Measurements from ENCODE around the gene SEMA5A.

SEMA5A gene

DNA sequence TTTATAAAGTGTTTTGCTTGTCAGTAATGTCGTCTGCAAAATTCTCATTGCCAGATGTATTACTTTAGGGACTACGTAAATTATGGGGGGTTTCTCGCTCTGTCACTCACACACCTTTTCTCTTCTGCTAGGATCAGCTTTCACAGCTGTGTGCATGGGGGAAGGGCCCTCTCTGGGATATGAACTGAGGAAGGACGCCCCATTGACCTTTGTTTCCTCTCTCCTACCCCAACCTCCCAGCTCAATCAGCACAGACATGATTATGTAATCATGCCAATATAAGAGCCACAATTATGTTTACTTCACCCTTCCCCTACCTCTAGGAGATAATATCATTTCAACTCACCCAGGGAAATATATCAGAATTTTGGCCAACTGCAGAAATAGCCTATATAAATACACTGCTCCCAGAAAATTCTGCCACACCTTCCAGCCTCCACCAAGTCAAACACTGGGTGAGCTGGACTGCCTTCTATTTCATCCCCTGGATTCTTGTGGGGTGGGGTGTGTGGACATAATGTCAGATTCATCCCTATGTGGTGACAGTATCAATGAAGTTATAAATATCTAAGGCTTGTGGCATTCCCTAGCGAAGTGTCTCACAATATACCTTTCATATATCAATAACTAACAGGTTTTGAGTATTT is 12.6 kb upstream of the SEMA5A start:
- TF ChIP-seq, protein P1, sequence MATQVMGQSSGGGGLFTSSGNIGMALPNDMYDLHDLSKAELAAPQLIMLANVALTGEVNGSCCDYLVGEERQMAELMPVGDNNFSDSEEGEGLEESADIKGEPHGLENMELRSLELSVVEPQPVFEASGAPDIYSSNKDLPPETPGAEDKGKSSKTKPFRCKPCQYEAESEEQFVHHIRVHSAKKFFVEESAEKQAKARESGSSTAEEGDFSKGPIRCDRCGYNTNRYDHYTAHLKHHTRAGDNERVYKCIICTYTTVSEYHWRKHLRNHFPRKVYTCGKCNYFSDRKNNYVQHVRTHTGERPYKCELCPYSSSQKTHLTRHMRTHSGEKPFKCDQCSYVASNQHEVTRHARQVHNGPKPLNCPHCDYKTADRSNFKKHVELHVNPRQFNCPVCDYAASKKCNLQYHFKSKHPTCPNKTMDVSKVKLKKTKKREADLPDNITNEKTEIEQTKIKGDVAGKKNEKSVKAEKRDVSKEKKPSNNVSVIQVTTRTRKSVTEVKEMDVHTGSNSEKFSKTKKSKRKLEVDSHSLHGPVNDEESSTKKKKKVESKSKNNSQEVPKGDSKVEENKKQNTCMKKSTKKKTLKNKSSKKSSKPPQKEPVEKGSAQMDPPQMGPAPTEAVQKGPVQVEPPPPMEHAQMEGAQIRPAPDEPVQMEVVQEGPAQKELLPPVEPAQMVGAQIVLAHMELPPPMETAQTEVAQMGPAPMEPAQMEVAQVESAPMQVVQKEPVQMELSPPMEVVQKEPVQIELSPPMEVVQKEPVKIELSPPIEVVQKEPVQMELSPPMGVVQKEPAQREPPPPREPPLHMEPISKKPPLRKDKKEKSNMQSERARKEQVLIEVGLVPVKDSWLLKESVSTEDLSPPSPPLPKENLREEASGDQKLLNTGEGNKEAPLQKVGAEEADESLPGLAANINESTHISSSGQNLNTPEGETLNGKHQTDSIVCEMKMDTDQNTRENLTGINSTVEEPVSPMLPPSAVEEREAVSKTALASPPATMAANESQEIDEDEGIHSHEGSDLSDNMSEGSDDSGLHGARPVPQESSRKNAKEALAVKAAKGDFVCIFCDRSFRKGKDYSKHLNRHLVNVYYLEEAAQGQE (IDR thresholded peaks at IDR 0.05; ENCODE audit: insufficient replicate concordance, low read depth), result no peak
- TF ChIP-seq CTCF (IDR thresholded peaks at IDR 0.05; ENCODE audit: insufficient read depth, low read length) (no peak), SPI1 (IDR thresholded peaks at IDR 0.05; ENCODE audit: borderline replicate concordance, low read depth) (no peak), POLR2AphosphoS5 (IDR thresholded peaks at IDR 0.05; ENCODE audit: low read depth) (no peak), GABPA (IDR thresholded peaks at IDR 0.05; ENCODE audit: low read depth) (no peak)
- Histone ChIP-seq H3K27ac (replicated peaks) (no peak overlapping the region), H3K27me3 (ENCODE audit: insufficient read depth, poor library complexity, severe bottlenecking) (no peaks in the 10 kb centered on the region), H3K4me3 (replicated peaks; ENCODE audit: insufficient read depth, low read length) (no peak overlapping the region)
- no peak for DNase-seq (ENCODE audit: low read depth in 1 of 2, low spot score in 1 of 2)

- H3K4me3 ChIP-seq (replicated peaks; ENCODE audit: insufficient read depth, low read length), result no peak overlapping the region
- no peak for TF ChIP-seq POLR2AphosphoS5 (IDR thresholded peaks at IDR 0.05; ENCODE audit: low read depth)
- no peak for TF ChIP-seq CTCF (IDR thresholded peaks at IDR 0.05; ENCODE audit: insufficient read depth, low read length)
- no peak for TF ChIP-seq SPI1 (IDR thresholded peaks at IDR 0.05; ENCODE audit: borderline replicate concordance, low read depth)
- TF ChIP-seq, protein P1 (IDR thresholded peaks at IDR 0.05; ENCODE audit: insufficient replicate concordance, low read depth), result no peak
- TF ChIP-seq GABPA (IDR thresholded peaks at IDR 0.05; ENCODE audit: low read depth), result no peak
- DNase-seq (ENCODE audit: low read depth in 1 of 2, low spot score in 1 of 2), result no peak
- no peak overlapping the region for H3K27ac ChIP-seq (replicated peaks)
- no peaks in the 10 kb centered on the region for H3K27me3 ChIP-seq (ENCODE audit: insufficient read depth, poor library complexity, severe bottlenecking)
Observed at GRCh38 chr5:9557696-9558095, 11.8 kb upstream of the SEMA5A start.

DNA sequence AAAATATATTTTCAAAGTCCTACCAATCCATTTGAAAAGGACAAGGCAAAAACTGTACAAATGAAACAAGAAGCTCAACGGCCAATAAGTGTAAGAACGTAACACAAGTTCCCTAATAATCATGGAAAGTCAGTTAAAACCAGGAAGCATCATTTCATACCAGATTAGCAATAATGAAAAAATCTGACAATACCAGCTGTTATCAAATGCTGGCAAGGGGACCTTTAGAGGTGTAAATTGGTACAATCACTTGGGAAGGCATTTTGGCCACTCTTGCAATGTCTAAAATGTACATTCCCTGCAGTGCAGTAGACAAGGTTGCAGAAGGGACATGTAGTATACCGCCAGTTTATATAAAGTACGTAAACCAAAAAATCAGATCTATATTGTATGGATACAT is 10.1 kb upstream of the SEMA5A start:
- H3K4me3 ChIP-seq (replicated peaks; ENCODE audit: insufficient read depth, low read length), result no peak overlapping the region

More for the DNA sequence above, 10.1 kb upstream of the SEMA5A start:
- H3K27me3 ChIP-seq (ENCODE audit: insufficient read depth, poor library complexity, severe bottlenecking), result no peaks in the 10 kb centered on the region
- TF ChIP-seq GABPA (IDR thresholded peaks at IDR 0.05; ENCODE audit: low read depth), result no peak
- TF ChIP-seq CTCF (IDR thresholded peaks at IDR 0.05; ENCODE audit: insufficient read depth, low read length), result no peak
- TF ChIP-seq, protein P1 (IDR thresholded peaks at IDR 0.05; ENCODE audit: insufficient replicate concordance, low read depth), result no peak
- no peak for TF ChIP-seq SPI1 (IDR thresholded peaks at IDR 0.05; ENCODE audit: borderline replicate concordance, low read depth)
- TF ChIP-seq POLR2AphosphoS5 (IDR thresholded peaks at IDR 0.05; ENCODE audit: low read depth), result no peak
- DNase-seq (ENCODE audit: low read depth in 1 of 2, low spot score in 1 of 2), result no peak
- no peak overlapping the region for H3K27ac ChIP-seq (replicated peaks)
